IPS-11a (cell line): Measurements from ENCODE around the gene FOXB2.
"Not testable (repeated sequence)": the region's sequence is repeated elsewhere in the genome, so short reads cannot be mapped to it uniquely, and the experiment has no call there.

Source experiments
- H3K4me3 ChIP-seq: one replicate; pipeline ENCODE4 v1.5.1; 2013; ENCODE audit warnings: low read depth, low read length, control low read depth

The FOXB2 gene

DNA sequence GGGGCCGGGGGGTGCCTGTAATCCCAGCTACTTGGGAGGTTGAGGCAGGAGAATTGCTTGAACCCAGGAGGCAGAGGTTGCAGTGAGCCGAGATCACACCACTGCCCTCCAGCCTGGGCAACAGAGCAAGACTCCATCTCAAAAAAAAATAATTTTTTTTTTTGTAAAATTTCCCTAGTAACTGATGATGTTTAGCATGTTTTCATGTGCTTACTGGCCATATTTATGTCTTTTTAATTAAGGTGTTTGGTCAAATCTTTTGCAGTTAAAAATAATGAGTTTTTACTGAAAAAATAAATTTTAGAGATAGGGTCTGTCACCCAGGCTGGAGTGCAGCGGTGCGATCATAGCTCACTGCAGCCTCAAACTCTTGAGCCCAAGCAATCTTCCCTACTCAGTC, 24.3 kb downstream of the FOXB2 start:
- not testable (repeated sequence) for H3K4me3 ChIP-seq

DNA sequence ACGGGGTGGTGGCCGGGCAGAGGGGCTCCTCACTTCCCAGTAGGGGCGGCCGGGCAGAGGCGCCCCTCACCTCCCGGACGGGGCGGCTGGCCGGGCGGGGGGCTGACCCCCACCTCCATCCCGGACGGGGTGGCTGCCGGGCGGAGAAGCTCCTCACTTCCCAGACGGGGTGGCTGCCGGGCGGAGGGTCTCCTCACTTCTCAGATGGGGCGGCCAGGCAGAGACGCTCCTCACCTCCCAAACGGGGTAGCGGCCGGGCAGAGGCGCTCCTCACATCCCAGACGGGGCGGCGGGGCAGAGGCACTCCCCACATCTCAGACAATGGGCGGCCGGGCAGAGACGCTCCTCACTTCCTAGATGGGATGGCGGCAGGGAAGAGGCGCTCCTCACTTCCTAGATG, 41.2 kb downstream of the FOXB2 start:
- not testable (repeated sequence) for H3K4me3 ChIP-seq

DNA sequence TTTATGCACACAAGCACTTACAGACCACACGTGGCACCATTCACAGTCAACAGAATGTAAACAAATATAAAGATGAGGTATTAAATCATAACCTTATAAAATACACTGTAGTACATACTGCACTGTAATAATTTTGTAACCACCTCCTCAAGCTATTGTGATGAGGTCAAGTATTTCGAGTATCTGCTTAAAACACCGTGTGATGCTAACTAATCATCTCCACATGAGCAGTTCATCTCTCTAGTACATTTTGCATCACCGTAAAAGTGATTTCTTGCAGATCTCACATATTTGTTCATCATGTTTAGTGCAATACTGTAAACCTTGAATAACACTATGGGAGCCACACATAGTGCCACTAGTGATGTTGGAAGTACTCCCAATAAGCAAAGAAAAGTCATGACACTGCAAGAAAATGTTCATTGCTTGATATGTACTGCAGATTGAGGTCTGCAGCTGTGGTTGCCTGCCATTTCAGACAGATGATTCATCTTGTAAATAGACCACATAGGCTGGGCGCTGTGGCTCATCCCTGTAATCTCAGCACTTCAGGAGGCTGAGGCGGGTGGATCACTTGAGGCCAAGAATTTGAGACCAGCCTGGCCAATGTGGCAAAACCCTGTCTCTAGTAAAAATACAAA, 44.3 kb downstream of the FOXB2 start:
- H3K4me3 ChIP-seq = no peak overlapping the region

DNA sequence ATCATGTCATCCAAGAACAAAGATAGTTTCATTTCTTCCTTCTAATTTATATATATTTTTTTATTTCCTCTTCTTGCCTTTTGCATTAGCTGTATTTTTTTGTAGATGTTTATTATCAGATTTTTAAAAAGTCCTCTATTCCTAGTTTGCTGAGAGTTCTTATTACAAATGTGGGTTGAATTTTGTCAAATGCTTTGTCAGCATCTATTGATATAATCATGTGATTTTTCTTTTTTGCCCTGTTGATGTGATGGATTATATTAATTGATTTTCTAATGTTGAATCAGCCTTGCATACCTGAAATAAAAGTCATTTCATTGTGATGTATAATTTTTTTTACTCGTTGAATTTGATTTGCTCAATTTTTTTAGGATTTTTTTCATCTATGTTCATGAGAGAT, 46.9 kb downstream of the FOXB2 start:
- no peak overlapping the region for H3K4me3 ChIP-seq
